Dendritic cell treated with granulocyte-macrophage colony-stimulating factor and Interleukin-4, amounts not matched to agents 40 ng/mL and 50 ng/mL, for 4 days (primary cell): Measurements from ENCODE around the gene ZNF276.
"Not testable (repeated sequence)": the region's sequence is repeated elsewhere in the genome, so short reads cannot be mapped to it uniquely, and the experiment has no call there.

Experiments
- H3K27ac Mint-ChIP-seq: one replicate; pipeline ENCODE4 v1.8.0; 2022; ENCODE audit warnings: mild to moderate bottlenecking, mixed read lengths
- H3K27me3 Mint-ChIP-seq: one replicate; pipeline ENCODE4 v1.8.0; 2022; ENCODE audit warnings: mild to moderate bottlenecking, mixed read lengths
- H3K36me3 Mint-ChIP-seq: one replicate; pipeline ENCODE4 v1.8.0; 2022; ENCODE audit warnings: low read depth, mixed read lengths
- H3K4me1 Mint-ChIP-seq: one replicate; pipeline ENCODE4 v1.8.0; 2022; ENCODE audit warnings: low read depth, mixed read lengths
- H3K4me3 Mint-ChIP-seq: one replicate; pipeline ENCODE4 v1.8.0; 2022; ENCODE audit warnings: mild to moderate bottlenecking, moderate library complexity, mixed read lengths
- H3K9me3 Mint-ChIP-seq: one replicate; pipeline ENCODE4 v1.8.0; 2022; ENCODE audit warnings: mixed read lengths
- intact Hi-C: fragments of 100-400 bp; cut with micrococcal nuclease; formaldehyde crosslinking; loops from one replicate; pipeline ENCODE4 v1.15.0; 2022

The ZNF276 gene

DNA sequence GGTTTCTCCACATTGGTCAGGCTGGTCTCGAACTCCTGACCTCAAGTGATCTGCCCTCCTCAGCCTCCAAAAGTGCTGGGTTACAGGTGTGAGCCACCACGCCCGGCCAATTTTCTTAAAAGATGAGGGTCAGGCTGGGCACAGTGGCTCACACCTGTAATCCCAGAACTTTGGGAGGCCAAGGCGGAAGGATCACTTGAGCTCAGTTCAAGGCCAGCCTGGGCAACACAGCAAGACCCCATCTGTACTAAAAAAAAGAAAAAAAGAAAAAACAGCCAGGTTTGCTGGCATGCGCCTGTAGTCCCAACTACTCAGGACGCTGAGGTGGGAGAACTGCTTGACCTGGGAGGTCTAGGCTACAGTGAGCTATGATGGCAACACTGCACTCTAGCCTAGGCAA lies 62.6 kb downstream of the ZNF276 start:
- peaks cover 30% of the 10 kb centered on the region for H3K36me3 Mint-ChIP-seq
- H3K4me3 Mint-ChIP-seq, H3K9me3 Mint-ChIP-seq, H3K4me1 Mint-ChIP-seq, H3K27ac Mint-ChIP-seq, H3K27me3 Mint-ChIP-seq, intact Hi-C loops: not testable (repeated sequence)

DNA sequence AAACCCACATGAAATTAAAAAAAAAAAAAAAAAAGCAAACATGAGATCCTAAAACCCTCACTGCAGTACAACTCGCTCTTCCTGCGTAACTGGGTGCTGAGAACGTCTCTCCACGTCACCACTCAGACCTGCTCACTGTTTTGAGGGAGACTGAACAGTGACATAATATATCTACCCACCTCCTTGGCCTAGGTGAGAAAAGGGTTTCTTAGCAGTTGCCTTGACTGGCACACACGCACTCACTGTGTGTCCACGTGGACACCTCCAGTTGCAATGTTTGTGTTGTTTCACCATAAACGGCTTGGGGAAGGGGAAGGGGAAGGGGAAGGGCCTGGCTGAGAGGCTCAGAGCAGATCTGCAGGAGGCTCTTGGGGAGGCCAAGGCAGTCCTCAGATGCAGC lies 63.1 kb downstream of the ZNF276 start:
- no peak overlapping the region for H3K4me3 Mint-ChIP-seq
- H3K4me1 Mint-ChIP-seq = no peaks in the 10 kb centered on the region
- H3K9me3 Mint-ChIP-seq = no peaks in the 10 kb centered on the region
- intact Hi-C loops = no loop called here
- peaks cover 30% of the 10 kb centered on the region for H3K36me3 Mint-ChIP-seq
- no peaks in the 10 kb centered on the region for H3K27me3 Mint-ChIP-seq
- no peak overlapping the region for H3K27ac Mint-ChIP-seq

DNA sequence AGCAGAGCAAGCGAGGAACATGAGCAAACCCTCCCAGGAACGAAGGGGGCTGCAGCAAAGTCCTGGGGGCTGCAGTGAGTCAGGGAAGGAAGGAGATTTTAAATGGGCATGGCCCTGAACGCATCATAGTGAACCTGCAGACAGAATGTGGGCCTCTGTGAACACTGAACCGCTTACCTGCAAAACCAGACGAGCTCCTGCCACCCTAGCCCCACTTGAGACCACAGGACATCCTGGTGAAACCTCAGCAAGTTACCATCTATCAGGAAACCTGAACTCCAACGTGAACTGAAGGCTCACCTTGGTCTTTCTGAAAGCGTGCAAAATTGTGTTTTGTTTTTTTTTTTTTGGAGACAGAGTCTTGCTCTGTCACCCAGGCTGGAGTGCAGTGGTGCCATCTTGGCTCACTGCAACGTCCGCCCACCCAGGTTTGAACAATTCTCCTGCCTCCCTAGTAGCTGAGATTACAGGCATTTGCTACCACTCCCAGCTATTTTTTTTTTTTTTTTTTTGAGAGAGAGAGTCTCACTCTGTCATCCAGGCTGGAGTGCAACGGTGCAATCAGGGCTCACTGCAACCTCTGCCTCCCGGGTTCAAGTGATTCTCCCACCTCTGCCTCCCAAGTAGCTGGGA lies 64.3 kb downstream of the ZNF276 start:
- no peaks in the 10 kb centered on the region for H3K4me1 Mint-ChIP-seq
- H3K36me3 Mint-ChIP-seq = peaks cover 30% of the 10 kb centered on the region
- H3K27me3 Mint-ChIP-seq = no peaks in the 10 kb centered on the region
- no peak overlapping the region for H3K27ac Mint-ChIP-seq
- intact Hi-C loops = no loop called here
- H3K9me3 Mint-ChIP-seq = no peaks in the 10 kb centered on the region
- no peak overlapping the region for H3K4me3 Mint-ChIP-seq

DNA sequence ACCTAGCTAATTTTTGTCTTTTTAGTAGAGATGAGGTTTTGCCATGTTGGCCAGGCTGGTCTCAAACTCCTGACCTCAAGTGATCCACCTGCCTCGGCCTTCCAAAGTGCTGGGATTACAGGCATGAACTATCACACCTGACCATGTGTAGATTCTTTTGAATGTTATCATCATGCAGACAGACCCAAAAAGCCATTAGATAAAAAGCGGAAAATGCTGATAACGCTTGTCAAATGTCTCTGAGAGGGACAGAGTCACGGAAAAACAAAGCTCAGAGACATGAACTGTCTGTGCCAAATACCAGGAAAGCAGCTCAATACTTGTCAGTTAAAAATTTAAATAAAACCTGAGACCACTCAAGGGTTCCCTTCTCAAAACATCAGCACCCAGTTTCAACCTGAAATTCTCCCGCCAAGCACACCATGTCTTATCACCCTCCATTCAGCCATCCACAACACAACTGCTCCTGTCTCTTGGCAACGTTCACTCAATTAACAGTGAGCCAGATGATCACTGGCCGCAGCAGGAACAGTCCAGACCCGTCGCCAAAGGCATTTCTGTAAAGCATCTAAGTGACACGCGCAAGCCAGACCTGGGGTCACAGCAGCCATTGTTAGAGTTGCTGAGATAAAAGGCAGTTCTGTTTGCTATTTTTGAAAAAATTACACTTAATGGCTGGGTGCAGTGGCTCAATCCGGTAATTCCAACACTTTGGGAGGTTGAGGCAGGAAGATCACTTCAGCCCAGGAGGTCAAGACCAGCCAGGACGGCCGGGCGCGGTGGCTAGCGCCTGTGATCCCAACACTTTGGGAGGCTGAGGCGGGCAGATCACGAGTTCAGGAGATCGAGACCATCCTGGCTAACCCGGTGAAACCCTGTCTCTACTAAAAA lies 65.4 kb downstream of the ZNF276 start:
- Mint-ChIP-seq H3K4me1 (no peaks in the 10 kb centered on the region), H3K27me3 (no peaks in the 10 kb centered on the region), H3K4me3 (no peak overlapping the region), H3K27ac (no peak overlapping the region), H3K9me3 (no peaks in the 10 kb centered on the region), H3K36me3 (peaks cover 41% of the 10 kb centered on the region)
- intact Hi-C loops = no loop called here

DNA sequence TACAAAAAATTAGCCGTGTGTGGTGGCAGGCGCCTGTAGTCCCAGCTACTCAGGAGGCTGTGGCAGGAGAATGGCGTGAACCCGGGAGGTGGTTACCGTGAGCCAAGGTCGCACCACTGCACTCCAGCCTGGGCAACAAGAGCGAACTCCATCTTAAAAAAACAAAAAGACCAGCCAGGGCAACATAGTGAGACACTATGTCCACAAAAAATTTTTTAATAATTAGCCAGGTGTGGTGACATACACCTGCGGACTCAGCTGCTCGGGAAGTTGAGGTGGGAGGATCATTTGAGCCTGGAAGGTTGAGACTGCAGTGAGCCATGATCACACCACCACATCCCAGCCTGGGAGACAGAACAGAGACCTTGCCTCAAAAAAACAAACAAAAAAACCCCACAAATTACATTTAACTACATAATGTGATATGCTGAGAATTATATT lies 66.0 kb downstream of the ZNF276 start:
- Mint-ChIP-seq H3K36me3 (peaks cover 45% of the 10 kb centered on the region), H3K4me3 (no peak overlapping the region), H3K4me1 (no peaks in the 10 kb centered on the region), H3K9me3 (no peaks in the 10 kb centered on the region), H3K27me3 (no peaks in the 10 kb centered on the region), H3K27ac (no peak overlapping the region)
- intact Hi-C loops = no loop called here
